Natural killer cell (primary cell): ENCODE results near the gene TEX53. TPM values are rescaled to one million over a fixed set of nuclear protein-coding genes. Genes with fewer than 3 reads are reported as not detected.

Source experiments
- ATAC-seq, 3 donors: fragments of 150-1000 bp in 2 of 3; fragments of 200-7000 bp in 1 of 3; cut with Tn5 transposase; 1 replicate in 1 of 3; 2 replicates in 2 of 3; pipeline ENCODE4 v1.10.0; 2021; ENCODE audit warnings: mild to moderate bottlenecking in 2 of 3, moderate library complexity in 2 of 3
- DNase-seq, 2 donors: peaks; one replicate each; pipeline versions ENCODE4 v3.0.0 to v3.0.0-alpha.2; 2013 to 2021; ENCODE audit warnings: mixed read lengths in 1 of 2
- H3K27ac ChIP-seq: one replicate; pipeline ENCODE4 v1.5.1; 2013; ENCODE audit warnings: mild to moderate bottlenecking, low read length
- H3K27me3 ChIP-seq: one replicate; pipeline ENCODE4 v1.6.1; 2013; ENCODE audit warnings: low read length; ENCODE audit not compliant: control insufficient read depth, insufficient read depth
- H3K36me3 ChIP-seq: one replicate; pipeline ENCODE4 v1.6.1; 2013; ENCODE audit warnings: low read length; ENCODE audit not compliant: control insufficient read depth, insufficient read depth
- H3K4me1 ChIP-seq: one replicate; pipeline ENCODE4 v1.6.1; 2013; ENCODE audit warnings: low read length; ENCODE audit not compliant: control insufficient read depth, insufficient read depth
- H3K4me3 ChIP-seq: one replicate; pipeline ENCODE4 v1.5.1; 2013; ENCODE audit warnings: low read length
- H3K9me3 ChIP-seq: one replicate; pipeline ENCODE4 v1.6.1; 2013; ENCODE audit warnings: low read length; ENCODE audit not compliant: control insufficient read depth, insufficient read depth
- H3K27ac Mint-ChIP-seq, 2 donors: one replicate each; pipeline ENCODE4 v1.8.0; 2022; ENCODE audit warnings: mild to moderate bottlenecking in 2 of 2, mixed read lengths in 2 of 2, moderate library complexity in 1 of 2
- H3K27me3 Mint-ChIP-seq, 2 donors: one replicate each; pipeline ENCODE4 v1.8.0; 2022; ENCODE audit warnings: low read depth in 2 of 2, mixed read lengths in 2 of 2
- H3K36me3 Mint-ChIP-seq: one replicate; pipeline ENCODE4 v1.8.0; 2022; ENCODE audit warnings: mixed read lengths
- H3K4me1 Mint-ChIP-seq, 2 donors: one replicate each; pipeline ENCODE4 v1.8.0; 2022; ENCODE audit warnings: mixed read lengths in 2 of 2
- H3K4me3 Mint-ChIP-seq: one replicate; pipeline ENCODE4 v1.8.0; 2022; ENCODE audit warnings: mild to moderate bottlenecking, moderate library complexity, mixed read lengths
- H3K9me3 Mint-ChIP-seq, 2 donors: one replicate each; pipeline ENCODE4 v1.8.0; 2022; ENCODE audit warnings: mixed read lengths in 2 of 2
- WGBS: methylation state at CpG from one replicate; pipeline ENCODE4 v1.1.7; 2013; ENCODE audit warnings: missing lambda C conversion rate; ENCODE audit not compliant: insufficient coverage; 5-methylcytosine and 5-hydroxymethylcytosine counted together
- intact Hi-C: fragments of 100-400 bp; cut with micrococcal nuclease; formaldehyde crosslinking; loops from one replicate; pipeline ENCODE4 v1.14.2; 2022
- total RNA-seq, 4 donors: library from RNA; stranded (reverse); fragments of 120-200 nt in 1 of 4; gene quantifications; one replicate each; pipeline versions ENCODE4 v1.2.3 to v1.2.4, GENCODE V29; 2013 to 2022
- TF ChIP-seq, protein P1 (sequence below): fragments of 200-600 bp; IDR thresholded peaks from one replicate; pipeline ENCODE4 v1.8.0; 2022; ENCODE audit warnings: antibody characterized with exemption

The TEX53 gene
- total RNA-seq, 3 donors from 2014 or later (not counting 1 experiment from before 2014, with no cell fraction given), result not detected

GRCh38 chr9:114624677-114625076, 32.9 kb downstream of the TEX53 start:
- Mint-ChIP-seq H3K27ac (no peak overlapping the region), H3K4me3 (no peak overlapping the region), H3K4me1 (peaks cover 1 to 5% of the 10 kb centered on the region in 2 donors), H3K36me3 (no peaks in the 10 kb centered on the region), H3K27me3 (no peaks in the 10 kb centered on the region), H3K9me3 (no peaks in the 10 kb centered on the region)
- TF ChIP-seq, protein P1, sequence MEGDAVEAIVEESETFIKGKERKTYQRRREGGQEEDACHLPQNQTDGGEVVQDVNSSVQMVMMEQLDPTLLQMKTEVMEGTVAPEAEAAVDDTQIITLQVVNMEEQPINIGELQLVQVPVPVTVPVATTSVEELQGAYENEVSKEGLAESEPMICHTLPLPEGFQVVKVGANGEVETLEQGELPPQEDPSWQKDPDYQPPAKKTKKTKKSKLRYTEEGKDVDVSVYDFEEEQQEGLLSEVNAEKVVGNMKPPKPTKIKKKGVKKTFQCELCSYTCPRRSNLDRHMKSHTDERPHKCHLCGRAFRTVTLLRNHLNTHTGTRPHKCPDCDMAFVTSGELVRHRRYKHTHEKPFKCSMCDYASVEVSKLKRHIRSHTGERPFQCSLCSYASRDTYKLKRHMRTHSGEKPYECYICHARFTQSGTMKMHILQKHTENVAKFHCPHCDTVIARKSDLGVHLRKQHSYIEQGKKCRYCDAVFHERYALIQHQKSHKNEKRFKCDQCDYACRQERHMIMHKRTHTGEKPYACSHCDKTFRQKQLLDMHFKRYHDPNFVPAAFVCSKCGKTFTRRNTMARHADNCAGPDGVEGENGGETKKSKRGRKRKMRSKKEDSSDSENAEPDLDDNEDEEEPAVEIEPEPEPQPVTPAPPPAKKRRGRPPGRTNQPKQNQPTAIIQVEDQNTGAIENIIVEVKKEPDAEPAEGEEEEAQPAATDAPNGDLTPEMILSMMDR, result no peak
- no peaks in the 10 kb centered on the region for H3K9me3 ChIP-seq
- H3K4me3 ChIP-seq, result no peak overlapping the region
- H3K4me1 ChIP-seq, result no peaks in the 10 kb centered on the region
- 96% methylated on average over 2 of the region's 2 CpGs for WGBS
- H3K36me3 ChIP-seq, result peaks cover 15% of the 10 kb centered on the region
- H3K27ac ChIP-seq, result no peak overlapping the region
- no peak for DNase-seq
- no peak for ATAC-seq
- intact Hi-C loops, result no loop called here
- no peaks in the 10 kb centered on the region for H3K27me3 ChIP-seq

GRCh38 chr9:114621975-114622609, 35.5 kb downstream of the TEX53 start:
- no peak overlapping the region for H3K27ac Mint-ChIP-seq
- no peaks in the 10 kb centered on the region for H3K9me3 Mint-ChIP-seq
- H3K27ac ChIP-seq, result no peak overlapping the region

GRCh38 chr9:114621561-114621960, 36.0 kb downstream of the TEX53 start:
- no peaks in the 10 kb centered on the region for H3K27me3 Mint-ChIP-seq
- no peak for DNase-seq
- no peak overlapping the region for H3K4me3 ChIP-seq
- peaks cover 11 to 20% of the 10 kb centered on the region in 2 donors for H3K4me1 Mint-ChIP-seq
- TF ChIP-seq, protein P1, result no peak
- intact Hi-C loops, result no loop called here
- no peaks in the 10 kb centered on the region for H3K9me3 Mint-ChIP-seq
- H3K4me1 ChIP-seq, result peaks cover 13% of the 10 kb centered on the region
- no peaks in the 10 kb centered on the region for H3K27me3 ChIP-seq
- H3K36me3 ChIP-seq, result peaks cover under 1% of the 10 kb centered on the region
- no peaks in the 10 kb centered on the region for H3K9me3 ChIP-seq
- H3K4me3 Mint-ChIP-seq, result no peak overlapping the region
- WGBS, result 91% methylated on average over 7 of the region's 7 CpGs
- no peaks in the 10 kb centered on the region for H3K36me3 Mint-ChIP-seq
- H3K27ac Mint-ChIP-seq, result no peak overlapping the region
- no peak overlapping the region for H3K27ac ChIP-seq
- no peak for ATAC-seq

More at GRCh38 chr9:114621975-114622609, 35.5 kb downstream of the TEX53 start:
- DNase-seq (no peak), ATAC-seq (no peak)
- Mint-ChIP-seq H3K4me1 (peaks cover 11 to 19% of the 10 kb centered on the region in 2 donors), H3K27me3 (no peaks in the 10 kb centered on the region), H3K4me3 (no peak overlapping the region), H3K36me3 (no peaks in the 10 kb centered on the region)
- no peaks in the 10 kb centered on the region for H3K9me3 ChIP-seq
- intact Hi-C loops, result no loop called here
- H3K36me3 ChIP-seq, result peaks cover 6% of the 10 kb centered on the region
- TF ChIP-seq, protein P1, result no peak
- 97% methylated on average over 2 of the region's 2 CpGs for WGBS
- H3K4me1 ChIP-seq, result peaks cover 8% of the 10 kb centered on the region
- no peaks in the 10 kb centered on the region for H3K27me3 ChIP-seq
- H3K4me3 ChIP-seq, result no peak overlapping the region
